Fibroblast of lung (primary cell): ENCODE results near the gene DPT. TPM values are rescaled to one million over a fixed set of nuclear protein-coding genes. Genes with fewer than 3 reads are reported as not detected.

Source experiments
- DNase-seq, 2 donors: peaks; one replicate each; pipeline versions ENCODE4 v3.0.0 to v3.0.0-alpha.2; 2010; ENCODE audit warnings: low read depth in 2 of 2
- H2AFZ ChIP-seq: 2 replicates; pipeline ENCODE4 v1.5.1; 2012; ENCODE audit warnings: low read length, control low read depth, inconsistent platforms
- H3K27ac ChIP-seq: 2 replicates; pipeline ENCODE4 v1.5.1; 2011; ENCODE audit warnings: low read length, control low read depth; ENCODE audit not compliant: insufficient read depth
- H3K27me3 ChIP-seq: 2 replicates; pipeline ENCODE4 v1.5.1; 2011; ENCODE audit warnings: mild to moderate bottlenecking, low read length; ENCODE audit not compliant: control insufficient read depth, insufficient read depth
- H3K36me3 ChIP-seq: 2 replicates; pipeline ENCODE4 v1.5.1; 2011; ENCODE audit warnings: low read length; ENCODE audit not compliant: control insufficient read depth, insufficient read depth
- H3K4me1 ChIP-seq: 2 replicates; pipeline ENCODE4 v1.5.1; 2011; ENCODE audit warnings: low read length; ENCODE audit not compliant: control insufficient read depth, insufficient read depth; ENCODE audit errors: extremely low read depth
- H3K4me2 ChIP-seq: 2 replicates; pipeline ENCODE4 v1.5.1; 2011; ENCODE audit warnings: low read length, control low read depth; ENCODE audit not compliant: insufficient read depth; ENCODE audit errors: extremely low read depth
- H3K4me3 ChIP-seq, 4 experiments: fragments of 200-600 bp in 1 of 4; sonication (generic) in 1 of 4; replicated peaks in 1 of 4; 2 replicates each; pipeline ENCODE4 v1.5.1; 2011 to 2016; ENCODE audit warnings: low read length in 4 of 4, low read depth in 3 of 4, mild to moderate bottlenecking in 3 of 4, control low read depth in 2 of 4, inconsistent platforms in 1 of 4, mixed read lengths in 1 of 4; ENCODE audit not compliant: insufficient read depth in 1 of 4; ENCODE audit errors: control extremely low read depth in 1 of 4
- H3K79me2 ChIP-seq: 2 replicates; pipeline ENCODE4 v1.5.1; 2012; ENCODE audit warnings: mild to moderate bottlenecking, low read length, inconsistent platforms; ENCODE audit not compliant: control insufficient read depth, insufficient read depth
- H3K9ac ChIP-seq: 2 replicates; pipeline ENCODE4 v1.5.1; 2011; ENCODE audit warnings: mild to moderate bottlenecking, low read length, control low read depth; ENCODE audit not compliant: insufficient read depth
- H3K9me3 ChIP-seq: 2 replicates; pipeline ENCODE4 v1.5.1; 2012; ENCODE audit warnings: low read depth, low read length; ENCODE audit not compliant: control insufficient read depth, insufficient read depth
- H4K20me1 ChIP-seq: 2 replicates; pipeline ENCODE4 v1.5.1; 2011; ENCODE audit warnings: low read length; ENCODE audit not compliant: control insufficient read depth, insufficient read depth; ENCODE audit errors: extremely low read depth
- CTCF ChIP-seq, 2 donors: IDR thresholded peaks in 1 of 2; conservative IDR thresholded peaks in 1 of 2; 1 replicate in 1 of 2; 2 replicates in 1 of 2; pipeline ENCODE4 v1.5.1; 2011 to 2012; ENCODE audit warnings: low read length in 2 of 2, control low read depth in 1 of 2, inconsistent platforms in 1 of 2, low read depth in 1 of 2, mild to moderate bottlenecking in 1 of 2
- EZH2 ChIP-seq: IDR thresholded peaks from 2 replicates; pipeline ENCODE4 v1.5.1; 2012; ENCODE audit warnings: low read length, control low read depth, mild to moderate bottlenecking; ENCODE audit errors: missing control alignments
- polyA plus RNA-seq, 2 donors: library from polyadenylated mRNA; depleted of rRNA in 1 of 2; stranded (reverse) in 1 of 2; unstranded in 1 of 2; fragments of >200 nt; gene quantifications; 2 replicates each; pipeline ENCODE4 v1.2.1, GENCODE V29; 2011 to 2012; ENCODE audit warnings: missing spikeins in 1 of 2
- total RNA-seq: library from RNA; depleted of rRNA; stranded (reverse); fragments of >200 nt; gene quantifications from 2 replicates; pipeline ENCODE4 v1.2.1, GENCODE V29; 2014

The DPT gene
- total and polyA plus RNA-seq, 2 donors (not counting 1 experiment from before 2014, with no cell fraction given) = 2.4 to 4.1 TPM

- H3K27me3 ChIP-seq = no peaks in the 10 kb centered on the region
- no peak overlapping the region for H2AFZ ChIP-seq
- H3K79me2 ChIP-seq = no peaks in the 10 kb centered on the region
- no peak overlapping the region for H3K27ac ChIP-seq
- H4K20me1 ChIP-seq = no peaks in the 10 kb centered on the region
- DNase-seq = no peak
- H3K4me3 ChIP-seq = no peak overlapping the region
- no peak for TF ChIP-seq EZH2
- TF ChIP-seq CTCF (conservative IDR thresholded peaks at IDR 0.05 in 1 of 2, IDR thresholded peaks at IDR 0.05 in 1 of 2; ENCODE audit: low read depth in 1 of 2, low read length in 2 of 2) = no peak
- H3K36me3 ChIP-seq = no peaks in the 10 kb centered on the region
- H3K4me1 ChIP-seq = no peaks in the 10 kb centered on the region
- no peak overlapping the region for H3K4me2 ChIP-seq
- no peak overlapping the region for H3K9ac ChIP-seq
- no peaks in the 10 kb centered on the region for H3K9me3 ChIP-seq
Observed at GRCh38 chr1:168720839-168721238, 8.2 kb downstream of the DPT start.

GRCh38 chr1:168719306-168720111 is 9.5 kb downstream of the DPT start:
- TF ChIP-seq CTCF (conservative IDR thresholded peaks at IDR 0.05 in 1 of 2, IDR thresholded peaks at IDR 0.05 in 1 of 2; ENCODE audit: low read depth in 1 of 2, low read length in 2 of 2) = no peak
- H3K9me3 ChIP-seq = no peaks in the 10 kb centered on the region
- H3K36me3 ChIP-seq = no peaks in the 10 kb centered on the region
- H3K4me2 ChIP-seq = no peak overlapping the region
- H3K27me3 ChIP-seq = no peaks in the 10 kb centered on the region
- peak in 1 of 2 donors; percentile 70 for DNase-seq
- H4K20me1 ChIP-seq = no peaks in the 10 kb centered on the region
- no peaks in the 10 kb centered on the region for H3K4me1 ChIP-seq
- no peak overlapping the region for H3K9ac ChIP-seq
- H3K27ac ChIP-seq = no peak overlapping the region
- H3K4me3 ChIP-seq = no peak overlapping the region
- no peak overlapping the region for H2AFZ ChIP-seq
- H3K79me2 ChIP-seq = no peaks in the 10 kb centered on the region

- H3K9ac ChIP-seq = no peak overlapping the region
Observed at GRCh38 chr1:168717906-168718891, 10.8 kb downstream of the DPT start.

More at GRCh38 chr1:168717906-168718891, 10.8 kb downstream of the DPT start:
- Histone ChIP-seq H3K9me3 (no peaks in the 10 kb centered on the region), H3K27ac (no peak overlapping the region), H3K27me3 (no peaks in the 10 kb centered on the region), H2AFZ (no peak overlapping the region), H4K20me1 (no peaks in the 10 kb centered on the region), H3K79me2 (no peaks in the 10 kb centered on the region), H3K36me3 (no peaks in the 10 kb centered on the region), H3K4me1 (no peaks in the 10 kb centered on the region), H3K4me2 (no peak overlapping the region), H3K4me3 (no peak overlapping the region)
- no peak for TF ChIP-seq EZH2
- TF ChIP-seq CTCF (conservative IDR thresholded peaks at IDR 0.05 in 1 of 2, IDR thresholded peaks at IDR 0.05 in 1 of 2; ENCODE audit: low read depth in 1 of 2, low read length in 2 of 2) = no peak
- peak in 1 of 2 donors; percentile 72 for DNase-seq
